HCT116 (cell line): ENCODE data around the gene IRF4. TPM values are rescaled to one million over a fixed set of nuclear protein-coding genes. Genes with fewer than 3 reads are reported as not detected.

Experiments
- ATAC-seq: fragments of 200-7000 bp; cut with Tn5 transposase; 2 replicates; pipeline ENCODE4 v1.9.1; 2020; ENCODE audit warnings: mild to moderate bottlenecking, moderate library complexity
- BruUV-seq: library from RNA; stranded (reverse); fragments of 400-500 nt; replicated peaks from 2 replicates; lab custom pipeline; 2021; lab: Mats Ljungman, UMichigan
- CTCF ChIA-PET: fragments of 300-600 bp; sonication (Branson Sonifier 250); formaldehyde crosslinking; loops from one replicate; lab custom pipeline; 2021; ENCODE audit warnings: antibody characterized with exemption; lab: Charles Lee
- POLR2A ChIA-PET: fragments of 300-600, 350-600 bp; sonication (Branson Sonifier 250); formaldehyde crosslinking; loops from one replicate; lab custom pipeline; 2021; ENCODE audit warnings: antibody characterized with exemption; lab: Charles Lee
- RAD21 ChIA-PET, 2 experiments: fragments of 300-600 bp; sonication (Branson Sonifier 250); formaldehyde crosslinking; loops; one replicate each; lab custom pipeline; 2023; ENCODE audit warnings: low total read pairs in 2 of 2; ENCODE audit not compliant: uncharacterized antibody in 2 of 2, unreplicated experiment in 2 of 2, low non-redundant PET in 1 of 2; lab: Charles Lee
- DNase-seq: peaks from one replicate; pipeline ENCODE4 v3.0.0-alpha.2; 2010; ENCODE audit warnings: low read depth, low spot score
- H2AFZ ChIP-seq: fragments of 200-600 bp; shearing (Covaris generic), sonication (generic); 2 replicates; pipeline ENCODE4 v1.6.1; 2017; ENCODE audit warnings: low read depth, mixed run types, mixed read lengths, antibody characterized with exemption, low read length; ENCODE audit not compliant: poor library complexity, severe bottlenecking
- H3K27ac ChIP-seq: 2 replicates; pipeline ENCODE4 v1.5.1; 2012; ENCODE audit warnings: low read depth, low read length
- H3K27me3 ChIP-seq: fragments of 200-600 bp; sonication (generic); 2 replicates; pipeline ENCODE4 v1.6.1; 2016; ENCODE audit warnings: mixed run types, low read length, mixed read lengths; ENCODE audit not compliant: insufficient read depth
- H3K36me3 ChIP-seq, 2 experiments: fragments of 200-500 bp in 1 of 2; fragments of 200-600 bp in 1 of 2; sonication (Bioruptor generic) in 1 of 2; sonication (generic) in 1 of 2; 2 replicates each; pipeline versions ENCODE4 v1.5.1 to v1.6.1; 2014 to 2016; ENCODE audit warnings: low read length in 2 of 2, inconsistent platforms in 1 of 2, mixed read lengths in 1 of 2, mixed run types in 1 of 2; ENCODE audit not compliant: insufficient read depth in 2 of 2, control insufficient read depth in 1 of 2
- H3K4me1 ChIP-seq, 2 experiments: fragments of 200-600 bp in 1 of 2; sonication (generic) in 1 of 2; 2 replicates each; pipeline versions ENCODE4 v1.5.1 to v1.6.1; 2012 to 2017; ENCODE audit warnings: low read length in 2 of 2, inconsistent platforms in 1 of 2, mild to moderate bottlenecking in 1 of 2, mixed read lengths in 1 of 2, mixed run types in 1 of 2, moderate library complexity in 1 of 2; ENCODE audit not compliant: insufficient read depth in 2 of 2, control insufficient read depth in 1 of 2
- H3K4me2 ChIP-seq: fragments of 200-600 bp; sonication (generic); 2 replicates; pipeline ENCODE4 v1.6.1; 2017; ENCODE audit warnings: mixed run types, low read length, mixed read lengths
- H3K4me3 ChIP-seq, 2 experiments: fragments of 200-600 bp in 1 of 2; sonication (generic) in 1 of 2; replicated peaks in 1 of 2; 2 replicates each; pipeline ENCODE4 v1.5.1; 2011 to 2016; ENCODE audit warnings: low read length in 2 of 2, control low read depth in 1 of 2, low read depth in 1 of 2, mild to moderate bottlenecking in 1 of 2, mixed read lengths in 1 of 2, mixed run types in 1 of 2
- H3K79me2 ChIP-seq: fragments of 200-600 bp; sonication (generic); 2 replicates; pipeline ENCODE4 v1.6.1; 2017; ENCODE audit warnings: mild to moderate bottlenecking, mixed run types, low read length, moderate library complexity, mixed read lengths; ENCODE audit not compliant: insufficient read depth
- H3K9ac ChIP-seq: fragments of 200-600 bp; sonication (generic); 2 replicates; pipeline ENCODE4 v1.6.1; 2016; ENCODE audit warnings: low read length, mixed read lengths
- H3K9me2 ChIP-seq: fragments of 200-600 bp; sonication (generic), shearing (Covaris generic); 2 replicates; pipeline ENCODE4 v1.6.1; 2017; ENCODE audit warnings: mixed run types, mild to moderate bottlenecking, moderate library complexity; ENCODE audit not compliant: insufficient read depth
- H3K9me3 ChIP-seq, 2 experiments: fragments of 200-500 bp in 1 of 2; fragments of 200-600 bp in 1 of 2; sonication (Bioruptor generic) in 1 of 2; sonication (generic) in 1 of 2; 2 replicates each; pipeline ENCODE4 v1.6.1; 2014 to 2017; ENCODE audit warnings: low read length in 2 of 2, mixed read lengths in 2 of 2, inconsistent platforms in 1 of 2, low read depth in 1 of 2, mild to moderate bottlenecking in 1 of 2, mixed run types in 1 of 2, moderate library complexity in 1 of 2; ENCODE audit not compliant: control insufficient read depth in 1 of 2, insufficient read depth in 1 of 2
- H4K20me1 ChIP-seq: fragments of 200-600 bp; sonication (generic), shearing (Covaris generic); 2 replicates; pipeline ENCODE4 v1.6.1; 2017; ENCODE audit warnings: mixed run types, mild to moderate bottlenecking, moderate library complexity; ENCODE audit not compliant: insufficient read depth
- ELF1 ChIP-seq: IDR thresholded peaks from 2 replicates; pipeline ENCODE4 v1.6.1; 2012; ENCODE audit warnings: low read depth, borderline replicate concordance
- EZH2phosphoT487 ChIP-seq: fragments of 200-600 bp; IDR thresholded peaks from 2 replicates; pipeline ENCODE4 v1.6.1; 2018; ENCODE audit warnings: antibody characterized with exemption, borderline replicate concordance
- POLR2A ChIP-seq: IDR thresholded peaks from 2 replicates; pipeline ENCODE4 v1.7.0; 2011; ENCODE audit warnings: borderline replicate concordance; ENCODE audit not compliant: insufficient read depth, insufficient read length; ENCODE audit errors: extremely low read depth
- POLR2AphosphoS5 ChIP-seq: IDR thresholded peaks from 2 replicates; pipeline ENCODE4 v1.6.1; 2011; ENCODE audit warnings: mild to moderate bottlenecking, low read depth, low read length, moderate library complexity
- RAD21 ChIP-seq: IDR thresholded peaks from 2 replicates; pipeline ENCODE4 v1.6.1; 2012; ENCODE audit warnings: low read depth, mild to moderate bottlenecking
- YY1 ChIP-seq: IDR thresholded peaks from 2 replicates; pipeline ENCODE4 v1.6.1; 2011; ENCODE audit warnings: low read length, low read depth, moderate library complexity, mild to moderate bottlenecking; ENCODE audit not compliant: insufficient replicate concordance; ENCODE audit errors: extremely low read depth
- ZFX ChIP-seq: fragments of 450-650 bp; IDR thresholded peaks from 2 replicates; pipeline ENCODE4 v1.6.1; 2017
- ZNF274 ChIP-seq: fragments of 200-500 bp; sonication (Bioruptor generic); IDR thresholded peaks from 2 replicates; pipeline ENCODE4 v1.6.1; 2014; ENCODE audit warnings: mild to moderate bottlenecking, low read depth, low read length, inconsistent platforms
- intact Hi-C: fragments of 100-400 bp; cut with micrococcal nuclease; formaldehyde crosslinking; loops from 2 replicates; pipeline ENCODE4 v1.10.0; 2022
- total RNA-seq: library from RNA; stranded (reverse); gene quantifications from one replicate; pipeline ENCODE4 v1.2.1, GENCODE V29; 2021; ENCODE audit not compliant: unreplicated experiment
- TF ChIP-seq, protein P1 (sequence below), 3 experiments: fragments of 200-600 bp in 1 of 3; sonication (generic) in 1 of 3; IDR thresholded peaks in 2 of 3; conservative IDR thresholded peaks in 1 of 3; 2 replicates each; pipeline ENCODE4 v1.5.1; 2012 to 2017; ENCODE audit warnings: low read depth in 2 of 3, low read length in 2 of 3, antibody characterized with exemption in 1 of 3, borderline replicate concordance in 1 of 3, control low read depth in 1 of 3, mild to moderate bottlenecking in 1 of 3, mixed read lengths in 1 of 3, mixed run types in 1 of 3, moderate library complexity in 1 of 3; ENCODE audit not compliant: insufficient read depth in 1 of 3
- TF ChIP-seq, protein P2 (sequence below): IDR thresholded peaks from 2 replicates; pipeline ENCODE4 v1.6.1; 2012; ENCODE audit warnings: low read depth

IRF4 gene
- total RNA-seq, 1 experiment from 2014 or later: 1.2 TPM

DNA sequence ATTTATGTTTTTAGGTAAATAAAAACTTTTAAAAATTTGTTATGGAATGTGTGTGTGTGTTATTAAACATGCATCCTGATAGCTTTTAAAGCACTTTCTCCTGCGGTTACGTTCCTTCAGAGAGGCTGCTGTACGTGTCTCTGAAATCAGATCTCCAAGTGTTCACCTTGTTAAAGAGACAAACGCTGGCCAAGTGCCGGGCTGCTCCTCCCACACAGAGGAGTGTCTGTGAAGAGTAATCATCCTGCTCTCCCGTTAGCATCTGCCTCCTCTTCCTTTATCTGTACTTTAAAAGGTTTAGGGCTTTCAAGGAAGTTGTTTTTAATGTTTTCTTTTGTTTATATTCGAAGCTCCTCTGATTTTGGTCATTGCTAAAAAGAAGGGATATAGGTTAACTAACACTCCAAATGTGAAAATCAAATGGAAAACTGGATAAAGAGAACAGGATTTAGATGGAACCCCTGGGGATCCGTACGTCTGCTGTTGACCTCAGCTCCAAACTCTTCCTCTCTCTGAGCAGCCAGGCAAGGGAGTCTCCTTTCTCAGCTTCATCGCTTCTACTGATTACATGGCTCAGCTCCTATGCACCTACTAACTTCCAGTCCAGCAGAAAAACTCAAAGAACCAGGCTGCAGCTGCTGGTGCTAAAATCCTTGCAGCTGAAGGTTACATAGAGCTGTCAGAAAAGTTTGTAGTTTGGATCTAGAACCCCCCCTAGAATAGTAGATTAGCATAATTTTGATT, 20.0 kb downstream of the IRF4 start:
- intact Hi-C loops: no loop called here
- ChIA-PET RAD21 (no interaction called here), CTCF (no interaction called here), POLR2A (no interaction called here)
- Histone ChIP-seq H3K36me3 (no peaks in the 10 kb centered on the region), H3K27ac (no peak overlapping the region), H4K20me1 (no peaks in the 10 kb centered on the region), H3K79me2 (no peaks in the 10 kb centered on the region), H3K9me3 (no peaks in the 10 kb centered on the region), H3K9ac (no peak overlapping the region), H3K4me1 (peaks cover 0 to 9% of the 10 kb centered on the region in 2 experiments; a peak in 1 of 4 replicates), H3K9me2 (no peaks in the 10 kb centered on the region), H3K4me3 (no peak overlapping the region), H3K4me2 (no peak overlapping the region), H2AFZ (no peak overlapping the region), H3K27me3 (peaks cover 27% of the 10 kb centered on the region; the same call in 1 of the 2 replicates)
- DNase-seq: no peak
- no TSS peak for BruUV-seq
- ATAC-seq: no peak
- TF ChIP-seq YY1 (no peak), RAD21 (no peak), ZFX (no peak), POLR2AphosphoS5 (no peak), POLR2A (no peak), ZNF274 (no peak), ELF1 (no peak), EZH2phosphoT487 (no peak)
- TF ChIP-seq, protein P1, sequence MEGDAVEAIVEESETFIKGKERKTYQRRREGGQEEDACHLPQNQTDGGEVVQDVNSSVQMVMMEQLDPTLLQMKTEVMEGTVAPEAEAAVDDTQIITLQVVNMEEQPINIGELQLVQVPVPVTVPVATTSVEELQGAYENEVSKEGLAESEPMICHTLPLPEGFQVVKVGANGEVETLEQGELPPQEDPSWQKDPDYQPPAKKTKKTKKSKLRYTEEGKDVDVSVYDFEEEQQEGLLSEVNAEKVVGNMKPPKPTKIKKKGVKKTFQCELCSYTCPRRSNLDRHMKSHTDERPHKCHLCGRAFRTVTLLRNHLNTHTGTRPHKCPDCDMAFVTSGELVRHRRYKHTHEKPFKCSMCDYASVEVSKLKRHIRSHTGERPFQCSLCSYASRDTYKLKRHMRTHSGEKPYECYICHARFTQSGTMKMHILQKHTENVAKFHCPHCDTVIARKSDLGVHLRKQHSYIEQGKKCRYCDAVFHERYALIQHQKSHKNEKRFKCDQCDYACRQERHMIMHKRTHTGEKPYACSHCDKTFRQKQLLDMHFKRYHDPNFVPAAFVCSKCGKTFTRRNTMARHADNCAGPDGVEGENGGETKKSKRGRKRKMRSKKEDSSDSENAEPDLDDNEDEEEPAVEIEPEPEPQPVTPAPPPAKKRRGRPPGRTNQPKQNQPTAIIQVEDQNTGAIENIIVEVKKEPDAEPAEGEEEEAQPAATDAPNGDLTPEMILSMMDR (IDR thresholded peaks at IDR 0.05 in 2 of 3, conservative IDR thresholded peaks at IDR 0.05 in 1 of 3; ENCODE audit: borderline replicate concordance in 1 of 3, insufficient read depth in 1 of 3, low read depth in 2 of 3, low read length in 2 of 3): no peak
- TF ChIP-seq, protein P2, sequence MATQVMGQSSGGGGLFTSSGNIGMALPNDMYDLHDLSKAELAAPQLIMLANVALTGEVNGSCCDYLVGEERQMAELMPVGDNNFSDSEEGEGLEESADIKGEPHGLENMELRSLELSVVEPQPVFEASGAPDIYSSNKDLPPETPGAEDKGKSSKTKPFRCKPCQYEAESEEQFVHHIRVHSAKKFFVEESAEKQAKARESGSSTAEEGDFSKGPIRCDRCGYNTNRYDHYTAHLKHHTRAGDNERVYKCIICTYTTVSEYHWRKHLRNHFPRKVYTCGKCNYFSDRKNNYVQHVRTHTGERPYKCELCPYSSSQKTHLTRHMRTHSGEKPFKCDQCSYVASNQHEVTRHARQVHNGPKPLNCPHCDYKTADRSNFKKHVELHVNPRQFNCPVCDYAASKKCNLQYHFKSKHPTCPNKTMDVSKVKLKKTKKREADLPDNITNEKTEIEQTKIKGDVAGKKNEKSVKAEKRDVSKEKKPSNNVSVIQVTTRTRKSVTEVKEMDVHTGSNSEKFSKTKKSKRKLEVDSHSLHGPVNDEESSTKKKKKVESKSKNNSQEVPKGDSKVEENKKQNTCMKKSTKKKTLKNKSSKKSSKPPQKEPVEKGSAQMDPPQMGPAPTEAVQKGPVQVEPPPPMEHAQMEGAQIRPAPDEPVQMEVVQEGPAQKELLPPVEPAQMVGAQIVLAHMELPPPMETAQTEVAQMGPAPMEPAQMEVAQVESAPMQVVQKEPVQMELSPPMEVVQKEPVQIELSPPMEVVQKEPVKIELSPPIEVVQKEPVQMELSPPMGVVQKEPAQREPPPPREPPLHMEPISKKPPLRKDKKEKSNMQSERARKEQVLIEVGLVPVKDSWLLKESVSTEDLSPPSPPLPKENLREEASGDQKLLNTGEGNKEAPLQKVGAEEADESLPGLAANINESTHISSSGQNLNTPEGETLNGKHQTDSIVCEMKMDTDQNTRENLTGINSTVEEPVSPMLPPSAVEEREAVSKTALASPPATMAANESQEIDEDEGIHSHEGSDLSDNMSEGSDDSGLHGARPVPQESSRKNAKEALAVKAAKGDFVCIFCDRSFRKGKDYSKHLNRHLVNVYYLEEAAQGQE: no peak
